RPMI7951 (cell line): Measurements from ENCODE around the gene ZNF70. TPM values are rescaled to one million over a fixed set of nuclear protein-coding genes. Genes with fewer than 3 reads are reported as not detected.
"Not testable (repeated sequence)": the region's sequence is repeated elsewhere in the genome, so short reads cannot be mapped to it uniquely, and the experiment has no call there.

Experiments
- DNase-seq: peaks from one replicate; pipeline ENCODE4 v3.0.0-alpha.2; 2012; ENCODE audit warnings: low read depth
- total RNA-seq: library from RNA; depleted of rRNA; stranded (reverse); fragments of >200 nt; shearing (Covaris generic); gene quantifications from 2 replicates; pipeline ENCODE4 v1.2.3, GENCODE V29; 2014

ZNF70 gene
- total RNA-seq, 1 experiment from 2014 or later, result 1.8 TPM

DNA sequence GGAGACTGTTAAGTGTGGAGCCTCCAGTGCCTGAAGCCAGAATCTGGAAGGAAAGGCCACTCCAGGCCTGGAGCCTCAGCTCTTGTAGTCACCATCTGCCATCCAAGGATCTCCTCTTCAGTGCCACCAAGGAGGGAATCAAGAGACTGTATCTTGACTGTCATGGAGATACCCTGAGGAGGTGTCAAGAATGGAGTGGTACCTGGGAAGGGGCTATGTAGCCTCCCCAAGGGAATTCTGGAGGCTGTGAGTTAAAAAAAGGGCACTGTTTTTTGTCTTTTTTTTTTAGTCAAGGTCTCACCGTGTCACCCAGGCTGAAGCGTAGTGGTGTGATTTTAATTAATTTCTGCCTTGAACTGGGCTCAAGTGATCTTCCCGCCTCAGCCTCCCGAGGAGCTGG, 8.7 kb upstream of the ZNF70 start:
- DNase-seq, result no peak

DNA sequence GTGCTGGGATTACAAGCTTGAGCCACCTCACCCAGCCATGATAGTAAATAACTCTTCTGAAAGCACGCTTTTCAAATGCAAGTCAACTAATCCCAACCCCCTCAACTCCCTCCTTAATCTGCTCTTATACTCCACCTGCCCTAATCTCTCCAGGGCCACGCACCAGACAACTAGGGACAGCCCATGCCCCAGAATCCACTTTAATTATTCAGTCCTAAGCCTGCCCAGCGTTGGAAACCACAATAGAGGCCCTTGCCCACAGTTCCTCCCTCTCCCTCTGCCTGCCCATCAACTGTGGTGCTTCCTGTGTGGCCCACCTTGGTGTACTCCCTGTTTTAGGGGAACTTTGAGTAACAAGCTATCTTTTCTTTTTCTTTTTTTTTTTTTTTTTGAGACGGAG, 6.0 kb upstream of the ZNF70 start:
- no peak for DNase-seq

DNA sequence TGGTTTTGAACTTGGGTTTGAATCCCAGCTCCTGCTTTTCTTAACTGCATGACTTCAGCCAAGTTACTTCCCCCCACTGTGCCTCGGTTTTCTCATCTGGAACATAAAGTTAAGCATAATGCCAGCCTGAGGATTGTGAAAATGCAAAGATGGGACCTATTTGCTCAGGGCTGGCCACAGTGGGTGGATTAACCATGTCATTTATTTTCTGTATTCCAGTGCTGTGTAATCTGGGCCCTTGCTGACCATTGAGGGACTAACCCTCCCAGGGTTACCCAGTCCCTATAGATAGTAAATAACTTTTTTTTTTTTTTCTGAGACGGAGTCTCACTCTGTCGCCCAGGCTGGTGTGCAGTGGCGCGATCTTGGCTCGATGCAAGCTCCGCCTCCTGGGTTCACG, 4.8 kb upstream of the ZNF70 start:
- no peak for DNase-seq

DNA sequence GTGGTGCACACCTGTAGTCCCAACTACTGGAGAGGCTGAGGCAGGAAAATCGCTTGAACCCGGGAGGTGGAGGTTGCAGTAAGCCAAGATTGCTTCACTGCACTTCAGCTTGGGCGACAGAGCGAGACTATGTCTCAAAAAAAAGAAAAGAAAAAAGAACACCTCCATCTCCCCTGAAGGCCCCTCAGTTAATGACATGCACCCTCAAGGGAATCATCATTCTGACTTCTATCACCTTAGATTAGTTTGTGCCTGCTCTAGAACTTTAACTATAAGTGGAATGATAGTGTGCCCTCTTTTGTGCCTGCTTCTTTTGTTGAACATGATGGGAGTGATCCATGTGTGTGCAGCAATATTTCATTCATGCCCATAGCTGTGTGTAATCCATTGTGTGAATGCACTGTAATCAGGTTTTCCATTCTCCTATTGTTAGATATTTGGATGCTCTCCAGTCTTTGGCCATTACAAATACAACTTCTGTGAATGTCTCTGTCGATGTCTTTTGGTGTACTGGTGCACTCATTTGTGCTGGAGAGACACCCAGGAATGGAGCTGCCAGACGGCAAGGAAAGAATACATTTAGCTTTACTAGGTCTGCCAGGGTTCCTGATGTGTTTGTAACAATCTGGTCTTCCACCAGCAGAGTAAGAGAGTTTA, 4.2 kb upstream of the ZNF70 start:
- DNase-seq, result no peak

DNA sequence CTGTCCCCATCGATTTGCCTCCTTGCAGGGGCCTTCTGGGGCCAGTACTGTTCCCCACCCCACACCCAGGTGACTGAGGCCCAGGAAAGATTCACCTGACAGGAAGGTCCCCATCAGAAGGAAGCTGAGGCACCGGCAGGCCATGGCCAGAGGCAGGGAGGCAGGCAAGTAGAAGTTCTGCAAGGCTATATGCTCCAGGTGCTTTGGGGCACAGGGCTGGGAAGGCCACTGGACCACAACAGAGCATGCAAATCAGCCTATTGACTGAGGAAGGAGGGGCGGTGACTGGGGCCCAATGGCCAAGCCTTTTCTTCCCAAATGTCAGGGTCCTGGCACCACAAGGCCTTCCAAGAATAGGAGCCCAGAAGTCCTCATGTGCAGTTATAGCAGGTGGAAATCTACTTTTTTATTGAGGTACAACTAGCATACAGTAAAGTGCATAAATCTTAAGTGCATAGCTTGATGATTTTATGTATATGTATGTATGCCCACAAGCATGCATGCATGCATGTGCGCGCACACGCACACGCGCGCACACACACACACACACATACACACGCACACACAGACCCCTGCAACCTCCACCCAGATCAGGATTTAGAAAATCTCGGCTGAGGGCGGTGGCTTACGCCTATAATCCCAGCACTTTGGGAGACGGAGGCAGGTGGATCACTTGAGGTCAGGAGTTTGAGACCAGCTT, 3.5 kb upstream of the ZNF70 start, which contains the start of gene VPREB3:
VPREB3 (minus strand) TSS at position 206 of the 700 bp plus-strand sequence; CDS start at position 144, 62 bp downstream.
- no peak for DNase-seq

DNA sequence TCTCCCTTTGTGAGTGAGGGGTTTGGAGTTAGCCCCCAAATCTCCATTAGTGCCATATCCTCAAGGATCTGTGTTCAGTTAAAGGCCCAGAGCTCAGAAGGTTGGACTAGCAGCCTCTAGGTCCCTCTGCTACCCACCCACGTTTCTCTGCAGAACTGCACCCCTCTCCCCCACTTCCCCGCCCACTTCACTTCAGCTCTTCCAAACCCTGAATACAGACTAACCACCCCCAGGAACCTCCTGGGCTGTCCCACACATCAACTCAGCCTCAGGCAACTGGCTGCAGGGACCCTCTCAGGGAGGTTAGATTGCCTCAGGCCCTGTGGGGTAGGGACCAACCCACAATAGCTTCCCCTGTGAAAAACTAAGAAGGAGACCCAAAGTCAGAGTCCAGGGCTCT, 2.5 kb upstream of the ZNF70 start:
- no peak for DNase-seq

DNA sequence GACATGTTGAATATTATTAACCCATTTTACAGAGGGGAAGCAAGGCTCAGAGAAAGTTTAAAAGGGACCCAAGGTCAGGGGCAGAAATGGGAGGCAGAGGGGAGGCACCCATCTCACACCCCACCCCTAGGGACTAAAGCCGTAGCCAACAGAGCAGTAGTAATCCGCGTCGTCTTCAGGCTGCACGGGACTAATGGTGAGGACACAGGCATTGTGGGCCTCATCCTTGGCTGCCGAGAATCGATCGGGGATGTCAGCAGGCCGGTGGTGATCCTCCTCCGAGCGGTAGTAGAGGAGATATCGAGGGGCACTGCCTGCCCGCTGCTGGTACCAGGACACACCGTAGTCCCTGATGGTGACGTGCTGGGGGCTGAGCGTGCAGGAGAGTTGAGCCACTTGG, 1.8 kb upstream of the ZNF70 start:
- DNase-seq, result no peak

DNA sequence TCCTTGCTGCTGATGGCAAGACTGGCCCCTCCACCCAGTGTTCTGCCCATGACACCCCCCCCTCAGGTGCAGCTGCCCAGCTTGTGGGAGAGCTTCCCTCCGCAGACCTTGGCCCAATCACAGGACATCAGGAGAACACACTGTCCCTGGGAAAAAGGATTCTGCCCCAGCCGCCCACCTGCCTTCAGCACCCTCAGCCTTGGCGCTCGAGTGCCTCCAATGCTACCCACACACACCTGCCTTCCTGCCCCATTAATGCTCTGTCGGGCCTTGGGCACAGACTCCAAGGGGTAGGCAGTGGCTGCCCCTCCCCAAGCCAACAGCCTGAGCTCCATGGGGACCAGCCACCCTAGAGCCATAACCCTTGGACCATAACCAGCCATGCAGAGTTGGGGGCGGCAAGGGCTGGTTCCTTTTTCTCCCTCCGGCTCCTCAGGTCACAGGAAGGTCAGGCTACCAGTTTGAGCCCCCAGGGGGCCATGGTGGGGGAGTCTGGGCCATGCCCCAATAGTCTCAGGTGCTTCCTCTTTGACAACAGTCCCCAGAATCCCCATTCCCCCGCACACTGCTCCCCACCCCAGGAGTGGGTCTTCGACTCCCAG, 1.3 kb upstream of the ZNF70 start:
- no peak for DNase-seq

DNA sequence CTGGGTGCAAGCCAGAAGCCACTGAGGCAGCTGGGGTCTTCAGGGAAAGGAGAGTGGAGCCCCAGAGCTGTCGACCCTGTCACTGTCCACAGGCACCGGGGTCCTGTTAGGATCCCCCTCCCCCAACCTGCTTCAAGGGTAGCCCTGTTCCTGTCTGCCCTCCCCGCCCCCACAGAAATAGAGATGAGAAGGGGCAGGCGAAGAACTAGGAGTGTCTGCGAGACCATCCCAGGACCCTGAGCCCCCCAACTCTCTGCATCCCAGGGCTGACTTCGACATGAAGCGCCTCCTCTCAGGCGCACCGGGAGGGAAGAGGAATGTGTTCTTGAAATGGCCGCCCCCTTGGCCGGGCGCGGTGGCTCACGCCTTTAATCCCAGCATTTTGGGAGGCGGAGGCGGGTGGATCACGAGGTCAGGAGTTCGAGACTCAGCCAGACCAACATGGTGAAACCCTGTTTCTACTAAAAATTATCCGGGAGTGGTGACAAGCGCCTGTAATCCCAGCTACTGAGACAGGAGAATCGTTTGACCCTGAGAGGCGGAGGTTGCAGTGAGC, 607 bp upstream of the ZNF70 start:
- DNase-seq, result no peak

DNA sequence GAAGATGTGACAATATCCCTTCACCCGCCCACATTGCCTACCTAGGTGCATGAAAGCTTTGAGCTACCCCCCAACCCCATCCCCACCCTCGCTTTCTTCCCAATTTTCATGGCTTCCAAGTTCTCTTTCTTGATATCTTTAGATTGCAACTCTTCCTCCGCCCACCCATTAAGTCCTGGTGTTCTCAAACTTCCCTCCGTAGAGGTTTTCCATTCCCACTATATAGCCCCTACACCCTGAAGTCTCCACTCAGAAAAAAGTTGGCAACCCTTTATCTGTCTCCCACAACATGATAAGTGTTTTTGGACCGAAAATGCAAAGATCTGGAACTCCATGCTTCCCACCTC, 572 bp downstream of the ZNF70 start:
- no peak for DNase-seq

DNA sequence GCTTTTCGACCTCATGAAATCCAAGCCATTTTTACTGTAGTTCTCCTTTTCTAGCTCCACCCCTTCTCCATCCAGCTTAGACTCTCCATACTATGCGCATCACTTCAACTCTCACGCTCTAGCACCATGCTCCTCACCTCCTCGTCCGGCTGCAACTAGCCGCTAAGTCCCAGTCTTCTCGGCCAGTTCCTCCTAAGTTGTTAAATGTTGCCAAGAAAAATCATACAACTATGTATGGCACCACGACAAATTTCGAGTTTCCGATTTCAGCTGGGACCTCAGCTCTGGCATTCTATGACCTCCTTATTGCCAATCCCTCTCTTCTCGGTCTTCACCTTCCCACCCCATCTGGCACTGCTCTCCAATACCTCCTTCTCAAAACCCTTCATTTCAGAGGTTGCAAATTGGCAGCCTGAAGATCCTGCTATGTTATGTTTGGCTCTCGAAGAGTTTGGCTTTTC, 1.0 kb downstream of the ZNF70 start:
- DNase-seq, result no peak

DNA sequence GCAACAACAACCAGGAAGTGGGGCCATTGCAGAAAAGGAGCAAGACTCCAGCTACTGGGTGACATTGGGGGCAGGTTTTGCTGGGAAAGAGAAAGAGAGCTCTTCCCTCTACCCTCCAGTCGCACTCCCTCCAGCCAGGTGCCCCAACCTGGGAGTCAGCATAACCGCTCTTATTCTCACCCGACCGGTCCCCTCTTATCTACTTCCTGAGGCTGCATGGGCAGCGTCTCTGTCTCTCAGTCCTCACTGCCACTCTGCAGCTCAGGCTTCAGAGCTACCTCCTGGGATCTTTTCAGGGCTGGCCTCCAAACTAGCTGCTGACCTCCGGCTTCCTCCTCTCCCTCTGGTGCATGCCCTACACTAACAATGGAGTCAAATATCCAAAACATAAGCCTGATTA, 5.1 kb downstream of the ZNF70 start:
- DNase-seq, result no peak

DNA sequence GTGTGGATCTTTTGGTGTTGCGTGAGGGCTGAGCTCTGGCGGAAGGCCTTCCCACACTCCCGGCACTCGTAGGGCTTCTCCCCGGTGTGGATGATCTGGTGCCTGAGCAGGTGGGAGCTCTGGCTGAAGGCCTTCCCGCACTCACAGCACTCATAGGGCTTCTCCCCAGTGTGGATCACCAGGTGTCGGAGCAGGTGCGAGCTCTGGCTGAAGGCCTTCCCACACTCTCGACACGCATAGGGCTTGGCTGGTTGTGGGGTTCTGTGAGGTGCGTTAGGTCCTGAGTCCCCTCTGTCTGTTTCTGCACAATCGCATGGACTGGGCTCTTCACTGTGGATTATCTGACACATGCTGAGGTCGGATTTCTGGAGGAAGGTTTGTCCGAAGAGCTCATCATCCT, 6.4 kb downstream of the ZNF70 start:
- DNase-seq, result no peak

DNA sequence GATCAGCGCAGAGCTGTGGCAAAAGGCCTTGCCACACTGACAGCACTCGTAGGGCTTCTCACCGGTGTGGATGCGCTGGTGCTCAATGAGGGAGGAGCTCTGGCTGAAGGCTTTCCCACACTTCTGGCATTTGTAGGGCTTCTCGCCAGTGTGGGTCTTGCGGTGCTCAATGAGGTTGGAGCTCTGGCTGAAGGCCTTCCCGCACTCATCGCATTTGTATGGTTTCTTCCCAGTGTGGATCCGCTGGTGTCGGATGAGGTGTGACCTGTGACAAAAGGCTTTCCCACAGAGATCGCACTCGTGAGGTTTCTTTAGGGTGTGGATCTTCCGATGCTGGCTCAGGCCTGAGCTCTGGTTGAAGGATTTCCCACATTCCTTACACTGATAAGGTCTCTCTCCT, 6.9 kb downstream of the ZNF70 start:
- DNase-seq, result no peak

DNA sequence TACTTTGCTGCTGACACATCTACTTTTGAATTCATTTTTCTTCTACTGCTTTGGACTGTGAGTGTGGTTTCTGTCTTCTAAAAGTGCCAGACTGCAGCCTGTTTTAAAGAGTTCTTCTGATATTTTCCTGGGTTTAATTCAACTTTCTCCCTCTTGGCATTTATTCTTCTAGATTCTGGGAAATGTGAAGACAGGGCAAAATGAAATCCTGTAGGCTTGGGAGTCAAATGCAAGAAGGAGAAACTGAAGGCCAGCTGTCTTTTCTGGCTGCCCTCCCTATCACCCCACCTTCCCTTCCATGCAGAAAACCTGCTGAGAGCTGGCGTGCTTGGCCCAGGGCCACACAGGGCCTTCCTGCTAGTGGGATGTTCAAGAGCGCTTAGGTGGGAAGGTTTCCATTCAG, 7.6 kb downstream of the ZNF70 start:
- no peak for DNase-seq

DNA sequence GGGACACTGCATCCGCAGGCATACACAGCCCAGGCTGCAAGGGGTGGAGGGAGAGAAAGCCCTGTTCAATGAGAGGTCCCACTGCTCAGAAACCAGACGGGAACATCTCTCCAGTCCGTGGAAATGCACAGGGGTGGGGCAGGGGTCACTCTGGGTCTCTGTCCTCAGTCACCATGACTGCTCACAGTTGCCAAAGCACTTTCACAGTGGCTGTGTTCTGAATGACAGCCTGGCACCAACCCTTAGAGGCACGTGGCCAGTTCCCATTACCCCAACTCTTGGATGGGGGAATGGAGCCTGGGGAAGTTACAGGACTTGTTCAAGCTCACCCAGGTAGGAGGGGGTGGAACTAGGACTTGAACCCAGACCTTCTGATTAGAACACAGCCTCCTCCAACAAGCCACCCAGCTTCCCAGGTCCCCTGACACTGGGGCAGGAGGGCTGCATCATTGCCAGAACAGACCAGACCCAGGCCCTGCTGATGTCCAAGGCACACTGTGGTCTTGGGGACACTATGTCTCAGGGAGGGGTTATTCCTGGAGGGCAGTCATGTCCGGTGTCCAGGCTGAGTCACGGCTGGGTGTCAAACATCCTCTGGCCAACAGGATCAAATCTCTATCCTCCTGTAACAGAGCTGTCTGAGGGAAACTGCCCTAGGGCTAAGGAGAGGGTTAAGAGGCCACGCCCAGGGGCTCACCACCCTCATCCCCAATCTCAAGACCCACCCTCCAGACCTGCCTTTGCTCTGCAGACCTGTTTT, 8.2 kb downstream of the ZNF70 start:
- peak; percentile 32 for DNase-seq

DNA sequence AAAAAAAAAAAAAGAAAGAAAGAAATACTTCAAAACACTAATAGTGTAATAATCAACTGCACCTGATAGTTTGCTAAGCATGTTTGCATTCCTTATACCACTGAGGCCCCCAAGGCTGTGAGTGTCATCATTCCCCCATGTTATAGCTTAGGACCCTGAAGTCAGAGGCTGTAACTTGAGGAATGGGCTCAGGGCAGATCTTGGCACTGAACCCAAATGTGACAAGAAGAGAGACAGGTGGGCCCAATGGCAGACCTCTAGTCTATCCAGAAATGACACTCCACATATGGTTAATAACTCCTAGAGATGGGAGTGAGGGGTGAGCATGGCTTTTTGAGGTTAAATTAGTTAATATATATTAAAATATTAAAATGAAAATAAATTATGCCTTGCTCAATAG, 13.2 kb downstream of the ZNF70 start:
- no peak for DNase-seq

DNA sequence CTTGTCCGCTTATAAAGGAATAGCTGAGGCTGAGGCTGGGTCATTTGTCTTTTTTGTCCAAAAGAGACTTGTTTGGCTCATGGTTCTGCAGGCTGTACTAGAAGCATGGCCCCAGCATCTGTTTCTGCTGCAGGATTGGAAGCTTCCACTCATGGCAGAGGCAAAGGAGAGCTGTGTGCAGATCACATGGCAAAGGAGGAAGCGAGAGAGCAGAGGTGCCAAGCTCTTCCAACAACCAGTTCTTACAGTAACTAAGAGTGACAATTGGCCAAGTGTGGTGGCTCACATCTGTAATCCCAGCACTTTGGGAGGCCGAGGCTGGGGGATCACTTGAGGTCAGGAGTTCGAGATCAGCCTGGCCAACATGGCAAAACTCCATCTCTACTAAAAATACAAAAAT, 22.8 kb downstream of the ZNF70 start:
- not testable (repeated sequence) for DNase-seq

DNA sequence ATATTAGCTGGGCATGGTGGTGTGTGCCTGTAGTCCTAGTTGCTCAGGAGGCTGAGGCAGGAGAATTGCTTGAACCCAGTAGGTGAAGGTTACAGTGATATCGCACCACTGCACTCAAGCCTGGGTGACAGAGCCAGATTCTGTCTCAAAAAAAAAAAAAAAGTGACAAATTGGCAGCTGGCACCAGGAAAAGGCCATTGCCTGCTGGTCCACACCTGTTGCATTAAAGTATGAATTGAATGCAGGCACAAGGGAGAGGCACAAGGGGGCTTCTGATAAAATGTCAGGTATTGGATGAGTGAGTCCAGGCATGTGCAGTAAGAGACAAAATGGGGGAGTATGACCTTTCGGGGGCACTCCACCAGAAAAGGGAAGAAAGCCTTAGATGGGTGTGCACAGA, 28.2 kb downstream of the ZNF70 start:
- no peak for DNase-seq

DNA sequence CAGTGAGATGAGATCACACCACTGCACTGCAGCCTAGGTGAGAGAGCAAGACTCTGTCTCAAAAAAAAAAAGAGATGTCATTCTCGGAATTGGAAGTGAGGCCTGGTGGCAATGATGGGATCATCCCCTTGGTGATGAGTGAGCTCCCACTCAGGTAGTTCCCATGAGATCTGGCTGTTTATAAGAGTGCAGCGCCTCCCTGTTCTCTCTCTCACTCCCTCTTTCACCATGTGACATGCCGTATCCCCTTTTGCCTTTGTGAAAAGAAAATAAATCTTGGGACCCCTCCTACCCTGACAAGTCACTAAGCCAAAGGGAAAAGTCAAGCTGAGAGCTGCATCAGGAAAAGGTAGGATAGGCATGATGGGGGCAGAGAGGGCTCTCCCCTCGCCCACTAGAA, 28.8 kb downstream of the ZNF70 start:
- no peak for DNase-seq

DNA sequence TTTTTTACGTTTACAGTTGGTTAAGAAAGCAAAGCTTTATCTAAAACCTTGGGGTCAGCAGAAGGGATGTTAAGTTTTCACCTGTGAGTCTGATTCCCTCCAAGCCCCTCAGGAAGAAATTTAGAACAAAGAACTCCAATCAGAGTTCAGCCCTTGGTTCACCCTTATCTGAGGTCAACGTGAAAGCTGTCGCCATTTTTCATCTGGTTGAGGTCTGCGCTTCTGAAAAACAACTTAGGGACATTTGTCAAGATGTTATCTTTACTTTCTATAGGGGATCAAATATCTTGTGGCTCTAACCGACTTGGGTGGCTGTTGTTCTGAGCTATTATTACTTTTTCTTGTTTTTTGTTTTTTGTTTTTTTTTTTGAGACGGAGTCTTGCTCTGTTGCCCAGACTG, 30.1 kb downstream of the ZNF70 start:
- no peak for DNase-seq
